ENCODE results near the gene LYRM1.

- no peak for TF ChIP-seq CEBPB (IDR thresholded peaks at IDR 0.05; ENCODE audit: low read depth, low read length)
- TF ChIP-seq CTCF (conservative IDR thresholded peaks at IDR 0.05; ENCODE audit: low read depth, low read length), result no peak
- TF ChIP-seq POLR2A (IDR thresholded peaks at IDR 0.05; ENCODE audit: low read depth, low read length), result no peak
- TF ChIP-seq CHD1 (IDR thresholded peaks at IDR 0.05; ENCODE audit: low read depth, low read length), result no peak
- no peak for TF ChIP-seq MAZ (IDR thresholded peaks at IDR 0.05; ENCODE audit: borderline replicate concordance, low read depth, low read length)
- TF ChIP-seq RAD21 (IDR thresholded peaks at IDR 0.05; ENCODE audit: low read length), result peak; percentile 17; the same call in 1 of the 2 replicates
Measured at GRCh38 chr16:20944861-20945574, 44.4 kb downstream of the LYRM1 start.

All from IMR-90 (cell line).